Measurements from ENCODE around the gene TSPAN9. TPM values are rescaled to one million over a fixed set of nuclear protein-coding genes. Genes with fewer than 3 reads are reported as not detected.
A peak's percentile ranks its signal among the peaks of the same experiment; 100 is the strongest.

TSPAN9 gene
- total RNA-seq, 2 donors from 2014 or later: 0.65 to 2.7 TPM

DNA sequence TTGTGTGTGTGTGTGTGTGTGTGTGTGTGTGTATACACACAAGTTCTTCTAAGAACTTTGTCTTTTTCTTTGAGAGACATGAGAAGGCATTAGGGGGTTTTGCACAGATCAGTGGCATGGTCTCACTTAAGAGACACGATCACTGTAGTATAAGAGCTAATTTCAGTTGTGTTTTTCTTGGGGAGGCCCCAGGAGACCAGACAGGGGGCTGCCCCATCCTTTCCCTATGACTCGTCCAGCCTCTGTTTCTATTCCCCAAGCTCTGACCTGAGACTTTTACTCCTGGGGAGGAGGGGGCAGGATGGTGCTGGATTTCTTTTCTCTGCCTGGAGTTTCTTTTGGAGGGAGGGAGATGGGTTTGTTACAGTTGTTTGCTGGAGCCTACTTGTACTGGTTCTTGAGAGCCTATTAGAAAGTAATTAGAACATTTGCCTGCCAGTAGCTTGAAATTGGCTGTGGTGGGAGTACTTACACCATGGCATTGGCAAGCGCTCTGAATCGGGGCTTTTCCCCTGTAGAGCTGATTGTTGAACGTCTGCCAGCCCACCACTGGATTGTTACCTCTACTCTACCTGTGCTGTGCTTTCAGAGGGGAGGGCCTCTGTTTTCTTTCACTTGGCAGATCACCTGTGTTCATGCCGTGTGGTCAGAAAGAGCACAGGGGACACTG, 109.5 kb downstream of the TSPAN9 start:
- H3K27me3 Mint-ChIP-seq: peaks cover 16% of the 10 kb centered on the region
- H3K4me1 Mint-ChIP-seq: no peaks in the 10 kb centered on the region
- H3K9me3 Mint-ChIP-seq: no peaks in the 10 kb centered on the region
- peak; percentile 61 for ATAC-seq (replicated peaks)
- no peaks in the 10 kb centered on the region for H3K36me3 Mint-ChIP-seq (ENCODE audit: low read depth)
- no peak overlapping the region for H3K27ac Mint-ChIP-seq
- no peak overlapping the region for H3K4me3 Mint-ChIP-seq

DNA sequence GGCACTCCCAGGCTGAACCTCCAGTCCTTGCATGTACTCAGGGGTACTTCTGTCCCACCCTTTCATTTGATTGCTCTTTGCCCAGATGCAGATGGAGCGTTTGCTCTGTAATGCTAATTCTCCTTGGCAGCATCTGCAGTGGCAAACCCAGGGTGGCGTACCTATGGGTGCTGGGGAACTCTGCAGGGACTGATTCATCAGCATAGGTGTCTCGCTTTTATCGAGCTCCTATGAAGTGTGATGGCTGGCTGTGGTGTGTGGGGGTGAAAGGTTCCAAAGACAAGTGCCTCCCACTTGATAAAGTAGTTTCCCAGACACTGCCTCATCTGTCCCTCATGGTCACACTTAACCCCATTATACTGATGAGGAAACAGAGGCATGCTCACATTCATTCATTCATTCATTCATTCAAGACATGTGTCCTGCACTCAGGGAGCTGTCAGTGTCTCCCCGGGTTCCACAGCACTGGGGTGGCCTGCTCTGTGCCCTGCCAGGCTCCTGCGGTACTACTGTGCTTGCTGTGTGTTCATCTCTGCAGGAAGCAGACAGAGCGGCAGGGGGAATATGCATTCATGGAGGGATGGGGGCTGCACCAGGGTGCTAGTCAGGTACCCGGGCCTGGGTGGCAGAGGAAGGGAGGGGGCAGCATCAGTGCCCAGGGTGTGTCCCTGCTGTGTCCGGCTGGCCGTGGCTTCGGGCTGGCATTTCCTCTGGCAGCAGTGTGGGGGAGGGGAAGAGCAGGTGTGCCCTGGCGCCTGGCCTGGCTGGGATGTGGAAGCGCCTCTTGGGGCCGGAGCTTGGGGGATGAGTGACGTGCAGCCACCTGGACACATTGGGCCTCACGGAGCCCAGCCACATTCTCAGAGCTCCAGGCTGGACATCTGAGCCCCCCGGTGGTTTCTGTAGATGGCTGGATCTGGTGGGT, 110.9 kb downstream of the TSPAN9 start:
- Mint-ChIP-seq H3K27me3 (peaks cover 13% of the 10 kb centered on the region), H3K36me3 (ENCODE audit: low read depth) (no peaks in the 10 kb centered on the region), H3K9me3 (no peaks in the 10 kb centered on the region), H3K27ac (no peak overlapping the region), H3K4me3 (no peak overlapping the region), H3K4me1 (no peaks in the 10 kb centered on the region)
- ATAC-seq (replicated peaks): no peak

- H3K27ac Mint-ChIP-seq: no peak overlapping the region
- ATAC-seq (replicated peaks): no peak
- no peaks in the 10 kb centered on the region for H3K9me3 Mint-ChIP-seq
- H3K4me3 Mint-ChIP-seq: no peak overlapping the region
- peaks cover 17% of the 10 kb centered on the region for H3K27me3 Mint-ChIP-seq
- H3K4me1 Mint-ChIP-seq: no peaks in the 10 kb centered on the region
- H3K36me3 Mint-ChIP-seq (ENCODE audit: low read depth): no peaks in the 10 kb centered on the region
These were observed 112.1 kb downstream of the TSPAN9 start for GRCh38 chr12:3189282-3189681.

GRCh38 chr12:3190101-3190500, 112.9 kb downstream of the TSPAN9 start:
- H3K9me3 Mint-ChIP-seq: no peaks in the 10 kb centered on the region
- H3K27me3 Mint-ChIP-seq: peaks cover 17% of the 10 kb centered on the region
- no peak overlapping the region for H3K27ac Mint-ChIP-seq

DNA sequence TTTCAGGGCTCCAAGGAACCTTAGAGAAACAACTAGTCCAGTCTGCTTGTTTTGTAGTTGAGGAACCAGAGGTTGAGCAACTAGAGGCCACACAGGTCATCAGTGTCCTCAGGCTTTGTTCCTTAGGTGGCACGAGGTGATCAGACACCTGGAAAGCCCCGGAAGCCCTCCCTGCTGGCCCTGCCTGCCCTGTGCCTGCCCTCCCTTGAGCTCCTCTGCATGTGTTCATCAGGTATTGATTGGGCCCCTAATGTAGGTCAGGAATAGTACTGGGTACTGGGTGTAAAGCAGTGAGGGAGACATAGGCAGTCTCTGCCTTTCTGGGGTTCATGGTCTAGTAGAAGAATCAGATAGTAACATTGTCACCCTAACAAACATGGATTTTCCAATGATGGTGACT, 114.3 kb downstream of the TSPAN9 start:
- Mint-ChIP-seq H3K9me3 (no peaks in the 10 kb centered on the region), H3K36me3 (ENCODE audit: low read depth) (no peaks in the 10 kb centered on the region), H3K4me1 (no peaks in the 10 kb centered on the region), H3K4me3 (no peak overlapping the region), H3K27ac (no peak overlapping the region), H3K27me3 (peaks cover 23% of the 10 kb centered on the region)
- no peak for ATAC-seq (replicated peaks)

More at GRCh38 chr12:3190101-3190500, 112.9 kb downstream of the TSPAN9 start:
- ATAC-seq (replicated peaks): no peak
- Mint-ChIP-seq H3K4me3 (no peak overlapping the region), H3K4me1 (no peaks in the 10 kb centered on the region), H3K36me3 (ENCODE audit: low read depth) (no peaks in the 10 kb centered on the region)

DNA sequence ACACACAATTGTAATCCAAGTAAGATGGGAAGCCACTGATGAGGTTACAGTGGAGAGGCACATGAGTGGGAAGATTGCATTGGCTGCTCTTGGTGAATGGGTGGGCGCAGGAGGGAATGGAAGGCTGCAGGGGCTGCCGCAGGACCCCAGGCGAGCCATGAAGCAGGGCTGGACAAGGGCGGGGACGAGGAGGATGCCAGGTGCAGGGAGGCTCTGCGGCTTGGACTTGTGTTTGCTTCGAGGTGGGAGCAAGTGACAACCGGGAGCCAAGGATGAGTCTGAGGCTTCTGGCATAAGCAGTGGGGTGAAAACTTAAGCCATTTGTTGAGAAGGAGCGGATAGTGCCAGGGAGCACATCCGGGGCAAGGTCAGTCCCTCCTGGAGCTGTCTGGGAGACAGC, 115.0 kb downstream of the TSPAN9 start:
- no peaks in the 10 kb centered on the region for H3K9me3 Mint-ChIP-seq
- no peaks in the 10 kb centered on the region for H3K4me1 Mint-ChIP-seq
- H3K36me3 Mint-ChIP-seq (ENCODE audit: low read depth): no peaks in the 10 kb centered on the region
- H3K27ac Mint-ChIP-seq: no peak overlapping the region
- no peak overlapping the region for H3K4me3 Mint-ChIP-seq
- peaks cover 24% of the 10 kb centered on the region for H3K27me3 Mint-ChIP-seq
- no peak for ATAC-seq (replicated peaks)

DNA sequence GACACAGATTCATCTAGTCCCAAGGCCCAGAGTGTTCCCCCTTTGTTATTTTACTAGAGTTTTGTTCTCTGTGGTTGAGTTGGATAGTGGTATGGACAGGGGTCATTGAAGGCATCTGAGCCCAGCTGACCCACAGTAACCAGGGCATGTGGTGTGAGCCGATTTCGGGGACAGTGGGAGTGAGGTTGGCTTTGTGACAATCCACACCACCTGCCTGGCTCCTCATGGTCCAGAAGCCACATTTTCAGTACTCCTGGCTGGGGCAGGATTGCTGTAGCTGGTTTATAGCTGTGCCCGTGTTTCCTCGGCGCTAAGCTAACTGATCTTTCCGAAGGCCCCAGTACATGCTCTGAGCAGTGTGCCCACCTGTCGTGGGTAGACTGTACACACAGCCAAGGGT, 116.0 kb downstream of the TSPAN9 start:
- Mint-ChIP-seq H3K27me3 (peaks cover 24% of the 10 kb centered on the region), H3K36me3 (ENCODE audit: low read depth) (no peaks in the 10 kb centered on the region), H3K4me1 (no peaks in the 10 kb centered on the region), H3K9me3 (no peaks in the 10 kb centered on the region), H3K27ac (no peak overlapping the region), H3K4me3 (no peak overlapping the region)
- no peak for ATAC-seq (replicated peaks)

DNA sequence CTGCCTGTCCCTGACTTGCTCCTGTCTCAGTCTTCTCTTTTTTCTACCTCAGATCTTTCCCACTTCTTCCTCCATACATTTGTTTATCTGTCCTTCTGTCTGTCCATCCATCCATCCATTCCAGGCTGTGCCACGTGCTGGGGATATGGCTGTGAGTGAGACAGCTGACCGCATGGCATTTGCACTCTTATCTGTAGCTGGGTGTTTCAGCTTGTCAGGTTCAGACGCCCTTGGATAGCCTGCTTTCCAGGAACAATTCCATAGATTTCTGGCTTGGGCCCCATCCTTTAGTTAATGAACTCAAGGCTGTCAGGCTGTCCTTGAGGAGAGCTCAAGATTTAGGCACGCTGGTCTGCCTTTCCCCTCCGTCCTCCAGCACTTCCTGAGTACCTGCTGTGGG, 116.6 kb downstream of the TSPAN9 start:
- H3K4me1 Mint-ChIP-seq: no peaks in the 10 kb centered on the region
- no peak for ATAC-seq (replicated peaks)
- no peak overlapping the region for H3K4me3 Mint-ChIP-seq
- peaks cover 24% of the 10 kb centered on the region for H3K27me3 Mint-ChIP-seq
- H3K36me3 Mint-ChIP-seq (ENCODE audit: low read depth): no peaks in the 10 kb centered on the region
- H3K27ac Mint-ChIP-seq: no peak overlapping the region
- H3K9me3 Mint-ChIP-seq: no peaks in the 10 kb centered on the region

DNA sequence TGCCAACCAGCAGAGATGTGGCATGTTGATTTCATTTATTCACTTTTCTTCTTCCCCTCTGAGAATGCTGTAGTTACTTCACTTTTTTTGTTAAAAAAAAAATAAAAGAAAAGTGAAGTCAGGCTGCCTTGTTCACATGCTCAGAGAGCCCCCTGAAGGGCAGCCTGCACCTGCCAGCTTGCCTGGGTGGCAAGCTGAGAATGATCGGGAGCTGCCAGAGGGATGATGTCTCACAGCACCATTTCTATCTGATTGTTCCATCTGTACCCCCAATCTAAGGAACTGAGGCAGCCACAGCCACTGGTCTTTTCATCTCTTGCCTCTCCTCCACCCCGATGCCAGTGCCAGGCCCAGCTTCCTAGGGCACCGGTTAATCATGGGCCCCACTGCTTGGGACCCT, 118.2 kb downstream of the TSPAN9 start:
- no peak overlapping the region for H3K4me3 Mint-ChIP-seq
- H3K27me3 Mint-ChIP-seq: peaks cover 32% of the 10 kb centered on the region
- no peak overlapping the region for H3K27ac Mint-ChIP-seq
- no peaks in the 10 kb centered on the region for H3K9me3 Mint-ChIP-seq
- ATAC-seq (replicated peaks): no peak
- no peaks in the 10 kb centered on the region for H3K4me1 Mint-ChIP-seq
- no peaks in the 10 kb centered on the region for H3K36me3 Mint-ChIP-seq (ENCODE audit: low read depth)

DNA sequence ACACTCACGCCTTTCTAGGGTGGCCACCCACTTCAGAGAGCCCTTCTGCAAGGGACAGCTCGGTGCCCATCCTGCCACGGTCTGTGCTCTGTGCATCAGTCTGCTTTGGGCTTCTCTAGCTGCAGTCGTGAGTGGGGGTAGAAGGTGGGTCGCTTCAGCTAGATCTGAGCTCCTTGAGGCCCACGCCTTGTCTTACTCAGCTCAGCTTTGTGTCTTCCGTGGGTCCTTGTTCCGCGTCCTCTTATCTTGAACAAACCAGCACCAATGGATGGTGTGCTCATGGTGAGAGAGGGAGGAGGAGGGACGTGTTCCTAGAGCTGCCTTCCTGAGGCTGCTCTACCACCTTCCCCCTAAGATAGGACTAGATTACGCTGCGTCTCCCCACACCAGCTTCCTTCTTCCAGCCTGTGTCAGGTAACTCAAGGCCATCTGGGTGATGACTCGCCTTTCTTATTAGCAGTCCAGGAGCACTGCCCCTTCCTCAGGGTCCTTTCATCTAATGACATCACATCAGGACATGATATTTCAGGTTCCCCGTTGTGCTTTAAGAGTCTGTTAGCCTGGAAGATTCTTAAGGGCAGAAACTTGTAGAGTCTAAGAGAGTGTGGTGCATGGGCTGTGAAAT, 118.8 kb downstream of the TSPAN9 start:
- no peaks in the 10 kb centered on the region for H3K36me3 Mint-ChIP-seq (ENCODE audit: low read depth)
- no peak overlapping the region for H3K4me3 Mint-ChIP-seq
- no peak for ATAC-seq (replicated peaks)
- peaks cover 28% of the 10 kb centered on the region for H3K27me3 Mint-ChIP-seq
- no peaks in the 10 kb centered on the region for H3K9me3 Mint-ChIP-seq
- no peaks in the 10 kb centered on the region for H3K4me1 Mint-ChIP-seq
- H3K27ac Mint-ChIP-seq: no peak overlapping the region

DNA sequence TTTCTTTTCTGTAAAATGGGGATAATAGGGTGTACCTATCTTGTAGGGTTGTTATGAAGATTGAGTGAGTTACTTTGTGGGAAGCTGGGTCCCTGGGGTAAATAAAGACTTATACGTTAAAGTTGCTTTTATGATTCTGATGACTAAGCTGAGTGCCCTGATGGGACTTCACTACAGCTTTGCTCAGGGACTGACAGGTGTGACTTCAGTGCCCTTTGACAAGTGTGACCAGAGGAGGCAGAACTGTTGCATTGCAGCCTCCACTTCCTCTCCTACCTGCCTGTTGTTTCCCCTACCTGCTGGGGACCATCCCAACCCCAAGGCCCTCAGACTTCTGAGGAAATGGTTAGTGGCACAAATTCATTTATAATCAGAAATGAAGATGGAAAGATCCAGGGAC, 119.3 kb downstream of the TSPAN9 start:
- Mint-ChIP-seq H3K27me3 (peaks cover 33% of the 10 kb centered on the region), H3K4me3 (no peak overlapping the region)
- no peak for ATAC-seq (replicated peaks)

GRCh38 chr12:3197131-3197818, 120.1 kb downstream of the TSPAN9 start:
- H3K27me3 Mint-ChIP-seq: peaks cover 25% of the 10 kb centered on the region
- H3K9me3 Mint-ChIP-seq: no peaks in the 10 kb centered on the region

More for the DNA sequence above, 119.3 kb downstream of the TSPAN9 start:
- H3K9me3 Mint-ChIP-seq: no peaks in the 10 kb centered on the region
- no peaks in the 10 kb centered on the region for H3K36me3 Mint-ChIP-seq (ENCODE audit: low read depth)
- H3K27ac Mint-ChIP-seq: no peak overlapping the region
- H3K4me1 Mint-ChIP-seq: no peaks in the 10 kb centered on the region

GRCh38 chr12:3199551-3200031, 122.4 kb downstream of the TSPAN9 start:
- Mint-ChIP-seq H3K27me3 (peaks cover 30% of the 10 kb centered on the region), H3K4me1 (no peaks in the 10 kb centered on the region), H3K27ac (no peak overlapping the region), H3K9me3 (no peaks in the 10 kb centered on the region), H3K36me3 (ENCODE audit: low read depth) (no peaks in the 10 kb centered on the region), H3K4me3 (no peak overlapping the region)
- ATAC-seq (replicated peaks): no peak

More at GRCh38 chr12:3197131-3197818, 120.1 kb downstream of the TSPAN9 start:
- Mint-ChIP-seq H3K4me1 (no peaks in the 10 kb centered on the region), H3K4me3 (no peak overlapping the region), H3K27ac (no peak overlapping the region), H3K36me3 (ENCODE audit: low read depth) (no peaks in the 10 kb centered on the region)
- no peak for ATAC-seq (replicated peaks)

GRCh38 chr12:3200032-3200617, 122.9 kb downstream of the TSPAN9 start:
- Mint-ChIP-seq H3K27me3 (peaks cover 30% of the 10 kb centered on the region), H3K4me1 (no peaks in the 10 kb centered on the region), H3K9me3 (no peaks in the 10 kb centered on the region), H3K27ac (no peak overlapping the region), H3K4me3 (no peak overlapping the region), H3K36me3 (ENCODE audit: low read depth) (no peaks in the 10 kb centered on the region)
- no peak for ATAC-seq (replicated peaks)

Data from activated T-helper 17 cell treated with anti-CD3 and anti-CD28 coated beads, Interleukin-2, amount 50 U/mL, for 72 hours (primary cell).